Liver (tissue), 9 donors: Measurements from ENCODE around the gene HIVEP3. TPM values are rescaled to one million over a fixed set of nuclear protein-coding genes. Genes with fewer than 3 reads are reported as not detected.

Source experiments
- DNase-seq: peaks from one replicate; pipeline ENCODE4 v3.0.0-alpha.2; 2017; ENCODE audit warnings: low spot score
- H3K27ac ChIP-seq, 2 donors: one replicate each; pipeline ENCODE4 v1.7.0; 2013; ENCODE audit warnings: inconsistent platforms in 2 of 2, low read length in 2 of 2, control low read depth in 1 of 2, low read depth in 1 of 2, mild to moderate bottlenecking in 1 of 2
- H3K27me3 ChIP-seq, 4 donors: one replicate each; pipeline versions ENCODE4 v1.6.1 to v1.7.0; 2013; ENCODE audit warnings: low read length in 3 of 4, inconsistent platforms in 1 of 4, mild to moderate bottlenecking in 1 of 4, moderate library complexity in 1 of 4; ENCODE audit not compliant: control insufficient read depth in 4 of 4, insufficient read depth in 4 of 4
- H3K36me3 ChIP-seq, 4 donors: one replicate each; pipeline versions ENCODE4 v1.6.1 to v1.7.0; 2013; ENCODE audit warnings: low read length in 3 of 4, mild to moderate bottlenecking in 3 of 4, low read depth in 1 of 4, moderate library complexity in 1 of 4; ENCODE audit not compliant: control insufficient read depth in 4 of 4, insufficient read depth in 3 of 4
- H3K4me1 ChIP-seq, 4 donors: one replicate each; pipeline versions ENCODE4 v1.6.1 to v1.7.0; 2013; ENCODE audit warnings: low read length in 3 of 4, mild to moderate bottlenecking in 3 of 4, moderate library complexity in 1 of 4; ENCODE audit not compliant: control insufficient read depth in 4 of 4, insufficient read depth in 4 of 4
- H3K4me3 ChIP-seq, 3 donors: one replicate each; pipeline versions ENCODE4 v1.6.1 to v1.7.0; 2013; ENCODE audit warnings: low read length in 3 of 3, control low read depth in 1 of 3, low read depth in 1 of 3, mild to moderate bottlenecking in 1 of 3
- H3K9ac ChIP-seq, 2 donors: one replicate each; pipeline ENCODE4 v1.7.0; 2013; ENCODE audit warnings: low read length in 2 of 2, mild to moderate bottlenecking in 2 of 2, moderate library complexity in 2 of 2, control low read depth in 1 of 2, low read depth in 1 of 2
- H3K9me3 ChIP-seq, 4 donors: one replicate each; pipeline versions ENCODE4 v1.6.1 to v1.7.0; 2013; ENCODE audit warnings: low read length in 3 of 4; ENCODE audit not compliant: control insufficient read depth in 4 of 4
- EGR1 ChIP-seq, 2 donors: IDR thresholded peaks; 2 replicates each; pipeline ENCODE4 v1.6.1; 2016 to 2018; ENCODE audit warnings: antibody characterized with exemption in 2 of 2, low read depth in 2 of 2
- FOXA1 ChIP-seq: IDR thresholded peaks from 2 replicates; pipeline ENCODE4 v1.6.1; 2016; ENCODE audit warnings: antibody characterized with exemption
- GABPA ChIP-seq, 2 donors: IDR thresholded peaks in 1 of 2; conservative IDR thresholded peaks in 1 of 2; 2 replicates each; pipeline ENCODE4 v1.6.1; 2016; ENCODE audit warnings: antibody characterized with exemption in 2 of 2, mild to moderate bottlenecking in 1 of 2, moderate library complexity in 1 of 2
- HNF4G ChIP-seq: IDR thresholded peaks from 2 replicates; pipeline ENCODE4 v1.6.1; 2016; ENCODE audit warnings: antibody characterized with exemption
- JUND ChIP-seq, 2 donors: IDR thresholded peaks; 2 replicates each; pipeline ENCODE4 v1.6.1; 2016; ENCODE audit warnings: antibody characterized with exemption in 2 of 2
- NR2F2 ChIP-seq: IDR thresholded peaks from 2 replicates; pipeline ENCODE4 v1.6.1; 2016; ENCODE audit warnings: antibody characterized with exemption
- RAD21 ChIP-seq, 2 donors: IDR thresholded peaks; 2 replicates each; pipeline ENCODE4 v1.6.1; 2016; ENCODE audit warnings: antibody characterized with exemption in 2 of 2, mild to moderate bottlenecking in 2 of 2
- RXRA ChIP-seq, 2 donors: IDR thresholded peaks; 2 replicates each; pipeline ENCODE4 v1.6.1; 2017 to 2018; ENCODE audit warnings: antibody characterized with exemption in 2 of 2, mild to moderate bottlenecking in 1 of 2
- SP1 ChIP-seq: IDR thresholded peaks from 2 replicates; pipeline ENCODE4 v1.6.1; 2018; ENCODE audit warnings: antibody characterized with exemption, mild to moderate bottlenecking
- TAF1 ChIP-seq: conservative IDR thresholded peaks from 2 replicates; pipeline ENCODE4 v1.6.1; 2016; ENCODE audit warnings: antibody characterized with exemption, mild to moderate bottlenecking
- ZBTB33 ChIP-seq: IDR thresholded peaks from 2 replicates; pipeline ENCODE4 v1.6.1; 2016; ENCODE audit warnings: antibody characterized with exemption
- WGBS: extraction: QIAGEN DNeasy Blood & Tissue Kit; methylation state at CpG from one replicate; pipeline ENCODE4 v1.1.7; 2013; 5-methylcytosine and 5-hydroxymethylcytosine counted together
- polyA plus RNA-seq, 2 donors: library from polyadenylated mRNA; stranded (reverse) in 1 of 2; unstranded in 1 of 2; fragments of 200-250 nt in 1 of 2; fragments of >200 nt in 1 of 2; fragmentation: Nextera tagmentation in 1 of 2; extraction: Ambion mirVana in 1 of 2; gene quantifications; one replicate each; pipeline versions ENCODE4 v1.2.1 to v1.2.3, GENCODE V29; 2013 to 2015
- total RNA-seq, 2 donors: library from RNA; depleted of rRNA; stranded (reverse); fragments of >200 nt; gene quantifications; one replicate each; pipeline ENCODE4 v1.2.3, GENCODE V29; 2014
- TF ChIP-seq, protein P1 (sequence below): IDR thresholded peaks from 2 replicates; pipeline ENCODE4 v1.6.1; 2016; ENCODE audit warnings: antibody characterized with exemption
- TF ChIP-seq, protein P2 (sequence below): IDR thresholded peaks from 2 replicates; pipeline ENCODE4 v1.6.1; 2016; ENCODE audit warnings: antibody characterized with exemption
- TF ChIP-seq, protein P3 (sequence below): IDR thresholded peaks from 2 replicates; pipeline ENCODE4 v1.6.1; 2016; ENCODE audit warnings: antibody characterized with exemption, mild to moderate bottlenecking
- donor health status: healthy.
- donor health status: healthy.
- donor health status: healthy.
- donor health status: healthy.
- donor health status: healthy.

The HIVEP3 gene
- total and polyA plus RNA-seq, 4 donors = 0.93 to 1.6 (median 1.4) TPM

- no peak overlapping the region for H3K4me3 ChIP-seq
- no peak for DNase-seq
- no peaks in the 10 kb centered on the region for H3K36me3 ChIP-seq
- H3K4me1 ChIP-seq = peaks cover 7 to 13% (median 11%) of the 10 kb centered on the region in 4 donors
- H3K27ac ChIP-seq = no peak overlapping the region
- 93% methylated on average over 4 of the region's 4 CpGs for WGBS
- H3K9me3 ChIP-seq = no peaks in the 10 kb centered on the region
- H3K27me3 ChIP-seq = no peaks in the 10 kb centered on the region
- H3K9ac ChIP-seq = no peak overlapping the region
- TF ChIP-seq SP1 = no peak
- TF ChIP-seq GABPA (IDR thresholded peaks at IDR 0.05 in 1 of 2, conservative IDR thresholded peaks at IDR 0.05 in 1 of 2) = no peak
- no peak for TF ChIP-seq HNF4G
- no peak for TF ChIP-seq EGR1 (IDR thresholded peaks at IDR 0.05; ENCODE audit: low read depth in 2 of 2)
- no peak for TF ChIP-seq NR2F2
- no peak for TF ChIP-seq ZBTB33
- no peak for TF ChIP-seq RAD21 (IDR thresholded peaks at IDR 0.05)
- TF ChIP-seq FOXA1 = no peak
Measured at GRCh38 chr1:41670217-41670957, 248.3 kb downstream of the HIVEP3 start.

DNA sequence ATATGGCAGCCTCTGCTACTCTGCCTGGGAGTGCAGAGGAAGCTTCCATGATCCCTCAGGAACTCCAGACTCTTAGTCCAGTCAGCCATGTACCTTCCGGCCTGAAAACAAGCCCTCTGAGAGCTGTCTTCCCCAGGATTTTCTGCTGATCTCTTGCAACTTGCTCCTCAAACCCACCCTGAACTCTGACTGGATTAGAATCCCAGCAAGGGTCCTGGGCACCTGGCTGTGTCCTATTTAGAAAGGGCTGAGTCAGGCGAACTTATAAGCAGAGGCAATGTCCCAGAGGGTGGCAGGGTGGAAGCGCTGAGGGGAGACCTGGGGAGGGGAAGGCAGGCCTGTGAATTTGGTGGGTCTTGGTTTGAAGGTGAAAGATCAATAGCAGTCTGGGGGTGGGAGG is 249.8 kb downstream of the HIVEP3 start:
- no peaks in the 10 kb centered on the region for H3K27me3 ChIP-seq
- TF ChIP-seq TAF1 (no peak), SP1 (no peak), JUND (IDR thresholded peaks at IDR 0.05) (no peak)
- peaks cover 7 to 13% (median 11%) of the 10 kb centered on the region in 4 donors for H3K4me1 ChIP-seq
- 96% methylated on average over 3 of the region's 3 CpGs for WGBS
- H3K36me3 ChIP-seq = no peaks in the 10 kb centered on the region
- DNase-seq = no peak
- H3K9ac ChIP-seq = no peak overlapping the region
- no peaks in the 10 kb centered on the region for H3K9me3 ChIP-seq
- no peak overlapping the region for H3K27ac ChIP-seq
- H3K4me3 ChIP-seq = no peak overlapping the region

DNA sequence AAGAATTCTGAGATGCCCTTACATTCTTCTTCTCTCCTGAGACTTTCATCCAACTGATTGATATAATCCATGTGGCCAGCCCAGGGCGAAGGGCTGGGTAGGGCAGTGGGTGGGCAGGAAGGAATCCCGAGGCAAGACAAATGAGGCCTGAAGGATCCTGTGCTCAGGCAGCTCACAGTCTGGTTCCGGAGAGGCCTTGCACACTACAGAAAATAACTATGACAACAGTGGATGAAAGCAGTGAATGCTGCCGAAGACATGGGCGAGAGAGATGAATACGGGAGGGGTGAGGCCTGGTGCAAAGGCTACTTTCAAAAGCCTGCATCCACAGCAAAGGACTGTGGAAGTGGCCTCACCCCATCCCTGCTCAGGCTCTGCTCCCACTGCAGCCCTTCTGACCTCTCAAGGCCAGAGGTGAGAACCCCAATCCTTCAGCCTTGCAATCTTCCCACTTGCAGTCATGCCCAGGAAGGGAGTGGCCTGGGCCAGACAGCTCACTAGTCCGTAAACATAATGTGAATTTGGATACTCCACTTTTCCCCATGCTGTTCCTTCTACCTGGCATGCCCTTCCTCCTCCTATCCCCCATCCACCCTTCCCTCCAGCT is 250.6 kb downstream of the HIVEP3 start:
- Histone ChIP-seq H3K27me3 (no peaks in the 10 kb centered on the region), H3K27ac (no peak overlapping the region), H3K4me1 (peaks cover 7 to 13% (median 11%) of the 10 kb centered on the region in 4 donors), H3K36me3 (no peaks in the 10 kb centered on the region), H3K9me3 (no peaks in the 10 kb centered on the region), H3K4me3 (no peak overlapping the region), H3K9ac (no peak overlapping the region)
- no peak for DNase-seq
- no peak for TF ChIP-seq FOXA1
- TF ChIP-seq RXRA (IDR thresholded peaks at IDR 0.05) = no peak
- TF ChIP-seq JUND (IDR thresholded peaks at IDR 0.05) = no peak
- TF ChIP-seq, protein P1, sequence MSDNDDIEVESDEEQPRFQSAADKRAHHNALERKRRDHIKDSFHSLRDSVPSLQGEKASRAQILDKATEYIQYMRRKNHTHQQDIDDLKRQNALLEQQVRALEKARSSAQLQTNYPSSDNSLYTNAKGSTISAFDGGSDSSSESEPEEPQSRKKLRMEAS = no peak
- TF ChIP-seq, protein P2, sequence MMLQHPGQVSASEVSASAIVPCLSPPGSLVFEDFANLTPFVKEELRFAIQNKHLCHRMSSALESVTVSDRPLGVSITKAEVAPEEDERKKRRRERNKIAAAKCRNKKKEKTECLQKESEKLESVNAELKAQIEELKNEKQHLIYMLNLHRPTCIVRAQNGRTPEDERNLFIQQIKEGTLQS = no peak
- TF ChIP-seq, protein P3, sequence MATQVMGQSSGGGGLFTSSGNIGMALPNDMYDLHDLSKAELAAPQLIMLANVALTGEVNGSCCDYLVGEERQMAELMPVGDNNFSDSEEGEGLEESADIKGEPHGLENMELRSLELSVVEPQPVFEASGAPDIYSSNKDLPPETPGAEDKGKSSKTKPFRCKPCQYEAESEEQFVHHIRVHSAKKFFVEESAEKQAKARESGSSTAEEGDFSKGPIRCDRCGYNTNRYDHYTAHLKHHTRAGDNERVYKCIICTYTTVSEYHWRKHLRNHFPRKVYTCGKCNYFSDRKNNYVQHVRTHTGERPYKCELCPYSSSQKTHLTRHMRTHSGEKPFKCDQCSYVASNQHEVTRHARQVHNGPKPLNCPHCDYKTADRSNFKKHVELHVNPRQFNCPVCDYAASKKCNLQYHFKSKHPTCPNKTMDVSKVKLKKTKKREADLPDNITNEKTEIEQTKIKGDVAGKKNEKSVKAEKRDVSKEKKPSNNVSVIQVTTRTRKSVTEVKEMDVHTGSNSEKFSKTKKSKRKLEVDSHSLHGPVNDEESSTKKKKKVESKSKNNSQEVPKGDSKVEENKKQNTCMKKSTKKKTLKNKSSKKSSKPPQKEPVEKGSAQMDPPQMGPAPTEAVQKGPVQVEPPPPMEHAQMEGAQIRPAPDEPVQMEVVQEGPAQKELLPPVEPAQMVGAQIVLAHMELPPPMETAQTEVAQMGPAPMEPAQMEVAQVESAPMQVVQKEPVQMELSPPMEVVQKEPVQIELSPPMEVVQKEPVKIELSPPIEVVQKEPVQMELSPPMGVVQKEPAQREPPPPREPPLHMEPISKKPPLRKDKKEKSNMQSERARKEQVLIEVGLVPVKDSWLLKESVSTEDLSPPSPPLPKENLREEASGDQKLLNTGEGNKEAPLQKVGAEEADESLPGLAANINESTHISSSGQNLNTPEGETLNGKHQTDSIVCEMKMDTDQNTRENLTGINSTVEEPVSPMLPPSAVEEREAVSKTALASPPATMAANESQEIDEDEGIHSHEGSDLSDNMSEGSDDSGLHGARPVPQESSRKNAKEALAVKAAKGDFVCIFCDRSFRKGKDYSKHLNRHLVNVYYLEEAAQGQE = no peak
- no peak for TF ChIP-seq SP1
- WGBS = 86% methylated on average over 7 of the region's 7 CpGs
